AG04450 (cell line): ENCODE results near the gene DERA. TPM values are rescaled to one million over a fixed set of nuclear protein-coding genes. Genes with fewer than 3 reads are reported as not detected.

ENCODE experiments used
- CTCF ChIA-PET: fragments of 300-600, 350-600 bp; formaldehyde crosslinking; extraction: SDS; loops from one replicate; lab custom pipeline; 2022; ENCODE audit warnings: antibody characterized with exemption, inconsistent platforms; lab: Charles Lee
- POLR2A ChIA-PET: fragments of 350-600 bp; formaldehyde crosslinking; extraction: SDS; loops from one replicate; lab custom pipeline; 2021; ENCODE audit warnings: antibody characterized with exemption, inconsistent platforms; lab: Yijun Ruan, JAX
- DNase-seq: peaks from one replicate; pipeline ENCODE4 v3.0.0-alpha.2; 2011; ENCODE audit warnings: low read depth, low spot score
- H3K27ac ChIP-seq: one replicate; pipeline ENCODE4 v1.5.1; 2012; ENCODE audit warnings: low read depth, low read length, control low read depth
- H3K27me3 ChIP-seq: one replicate; pipeline ENCODE4 v1.6.0; 2012; ENCODE audit warnings: low read length; ENCODE audit not compliant: control insufficient read depth, insufficient read depth
- H3K4me3 ChIP-seq: 2 replicates; pipeline ENCODE4 v1.5.1; 2011; ENCODE audit warnings: mild to moderate bottlenecking, low read depth, low read length, control low read depth
- H3K9me3 ChIP-seq: 2 replicates; pipeline ENCODE4 v1.5.1; 2012; ENCODE audit warnings: low read length; ENCODE audit not compliant: control insufficient read depth, insufficient read depth
- polyA plus RNA-seq: library from polyadenylated mRNA; depleted of rRNA; stranded (reverse); fragments of >200 nt; gene quantifications from 2 replicates; pipeline ENCODE4 v1.2.3, GENCODE V29; 2011
- TF ChIP-seq, protein P1 (sequence below): IDR thresholded peaks from 2 replicates; pipeline ENCODE4 v1.5.1; 2011; ENCODE audit warnings: low read depth, low read length, control low read depth, inconsistent platforms

The DERA gene
- polyA plus RNA-seq, 1 experiment: 44.3 TPM

DNA sequence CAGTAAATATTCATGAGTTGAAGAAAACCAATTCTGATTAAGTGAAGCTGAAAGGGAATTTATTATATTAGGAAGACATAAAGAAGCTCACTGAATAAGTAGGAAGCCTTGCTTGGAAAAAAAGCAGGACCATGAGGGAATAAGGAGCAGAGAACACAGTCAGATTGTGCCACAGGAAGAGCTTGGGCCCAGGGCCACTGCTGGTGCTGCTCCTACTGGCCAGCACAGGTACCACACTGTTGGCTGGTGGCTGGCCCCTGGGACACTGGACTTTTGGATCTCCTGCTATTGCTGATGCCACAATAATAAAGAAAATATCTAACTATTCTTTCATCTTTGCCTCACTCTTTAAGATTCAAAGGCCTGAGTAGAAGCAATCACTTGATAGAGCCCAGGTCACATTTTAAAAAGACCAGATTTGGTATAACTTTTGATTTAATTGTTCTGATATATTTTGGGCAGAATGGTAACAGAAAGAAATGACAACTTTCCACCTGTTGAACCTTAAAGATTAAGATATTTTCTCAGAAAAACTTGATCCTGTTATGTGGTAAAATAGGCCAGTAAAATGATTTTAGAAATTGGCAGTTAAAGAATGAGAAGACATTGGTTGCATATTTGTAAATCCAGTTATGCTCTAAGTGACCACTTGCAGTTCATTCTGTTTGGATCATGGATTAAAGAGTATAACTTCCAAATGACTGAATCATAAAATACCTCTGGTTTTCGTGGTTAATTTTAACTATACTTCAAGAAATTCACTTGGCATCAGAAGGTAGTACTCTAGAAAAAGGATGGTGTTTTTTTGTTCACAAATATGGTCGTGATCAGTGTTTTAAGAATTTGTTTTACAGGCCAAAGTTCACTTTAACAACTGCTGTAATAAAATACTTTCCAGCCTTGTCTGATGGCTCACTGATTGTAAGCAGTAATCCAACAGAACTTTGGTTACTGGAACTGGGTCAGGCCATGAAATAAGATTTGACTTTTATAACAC, 68.3 kb downstream of the DERA start:
- Histone ChIP-seq H3K4me3 (no peak overlapping the region), H3K27ac (peak overlapping the region; percentile 90), H3K27me3 (no peaks in the 10 kb centered on the region), H3K9me3 (no peaks in the 10 kb centered on the region)
- peak; percentile 78 for DNase-seq
- ChIA-PET POLR2A (interaction anchor here (1.8 kb wide), 1 partner anchor 68 kb away, joined by 7 read pairs; the partner anchor contains the start of gene DERA), CTCF (interaction anchor here (1.1 to 1.4 kb wide), 3 partner anchors 48 to 1209 kb away, joined by 3 read pairs; a partner anchor contains a TSS)
- TF ChIP-seq, protein P1, sequence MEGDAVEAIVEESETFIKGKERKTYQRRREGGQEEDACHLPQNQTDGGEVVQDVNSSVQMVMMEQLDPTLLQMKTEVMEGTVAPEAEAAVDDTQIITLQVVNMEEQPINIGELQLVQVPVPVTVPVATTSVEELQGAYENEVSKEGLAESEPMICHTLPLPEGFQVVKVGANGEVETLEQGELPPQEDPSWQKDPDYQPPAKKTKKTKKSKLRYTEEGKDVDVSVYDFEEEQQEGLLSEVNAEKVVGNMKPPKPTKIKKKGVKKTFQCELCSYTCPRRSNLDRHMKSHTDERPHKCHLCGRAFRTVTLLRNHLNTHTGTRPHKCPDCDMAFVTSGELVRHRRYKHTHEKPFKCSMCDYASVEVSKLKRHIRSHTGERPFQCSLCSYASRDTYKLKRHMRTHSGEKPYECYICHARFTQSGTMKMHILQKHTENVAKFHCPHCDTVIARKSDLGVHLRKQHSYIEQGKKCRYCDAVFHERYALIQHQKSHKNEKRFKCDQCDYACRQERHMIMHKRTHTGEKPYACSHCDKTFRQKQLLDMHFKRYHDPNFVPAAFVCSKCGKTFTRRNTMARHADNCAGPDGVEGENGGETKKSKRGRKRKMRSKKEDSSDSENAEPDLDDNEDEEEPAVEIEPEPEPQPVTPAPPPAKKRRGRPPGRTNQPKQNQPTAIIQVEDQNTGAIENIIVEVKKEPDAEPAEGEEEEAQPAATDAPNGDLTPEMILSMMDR: peak; percentile 68

DNA sequence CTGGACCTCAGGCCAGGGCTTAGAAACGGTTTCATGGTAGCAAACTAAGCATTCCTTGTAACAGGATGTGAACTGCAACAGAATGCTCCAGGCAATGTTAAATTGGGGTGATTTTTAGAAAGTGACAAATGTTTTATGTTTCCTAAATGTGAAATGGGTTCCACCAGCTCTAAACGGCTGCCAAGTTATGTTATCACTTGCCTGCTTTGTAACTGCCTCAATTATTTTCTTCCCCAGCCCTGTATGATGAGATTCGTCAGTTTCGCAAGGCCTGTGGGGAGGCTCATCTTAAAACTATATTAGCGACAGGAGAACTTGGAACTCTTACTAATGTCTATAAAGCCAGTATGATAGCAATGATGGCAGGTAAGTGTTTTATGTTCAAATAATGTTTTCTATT, 70.9 kb downstream of the DERA start:
- POLR2A ChIA-PET: interaction anchor here (1.6 kb wide), 1 partner anchor 71 kb away, joined by 5 read pairs; the partner anchor contains the start of gene DERA
- H3K27ac ChIP-seq: no peak overlapping the region
- TF ChIP-seq, protein P1: no peak
- H3K9me3 ChIP-seq: no peaks in the 10 kb centered on the region
- no peaks in the 10 kb centered on the region for H3K27me3 ChIP-seq
- H3K4me3 ChIP-seq: no peak overlapping the region
- CTCF ChIA-PET: interaction anchor here (0.7 to 1.9 kb wide), 24 partner anchors 10 to 771 kb away, joined by 3 to 16 read pairs (median 3); no protein-coding TSS in a partner anchor
- no peak for DNase-seq

DNA sequence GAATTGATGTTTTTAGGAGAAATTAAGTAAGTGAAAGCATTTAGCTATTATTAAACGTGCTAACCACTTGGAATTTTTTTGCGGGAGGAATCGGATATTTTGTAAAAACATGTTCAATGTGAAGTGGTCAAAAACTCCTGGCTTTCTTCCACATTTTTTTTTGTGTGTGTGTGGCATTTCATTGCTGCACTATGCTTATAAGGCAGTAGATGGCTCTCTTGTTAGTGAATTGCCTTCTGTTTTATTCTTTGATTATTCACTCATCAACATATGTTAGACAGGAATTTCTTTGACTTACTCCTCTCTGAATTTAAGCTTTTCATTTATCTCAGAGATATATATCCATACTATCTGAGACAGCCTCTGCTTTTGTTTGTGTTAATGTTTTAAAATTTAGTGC, 71.3 kb downstream of the DERA start:
- Histone ChIP-seq H3K27ac (no peak overlapping the region), H3K4me3 (no peak overlapping the region), H3K27me3 (no peaks in the 10 kb centered on the region), H3K9me3 (no peaks in the 10 kb centered on the region)
- CTCF ChIA-PET: interaction anchor here (0.6 to 1.9 kb wide), 26 partner anchors 9 to 770 kb away, joined by 3 to 16 read pairs (median 3); no protein-coding TSS in a partner anchor
- DNase-seq: no peak
- POLR2A ChIA-PET: interaction anchor here (0.7 to 1.6 kb wide), 2 partner anchors 23 to 71 kb away, joined by 3 to 5 read pairs; partner anchors contain the start of gene DERA
- TF ChIP-seq, protein P1: peak; percentile 71

DNA sequence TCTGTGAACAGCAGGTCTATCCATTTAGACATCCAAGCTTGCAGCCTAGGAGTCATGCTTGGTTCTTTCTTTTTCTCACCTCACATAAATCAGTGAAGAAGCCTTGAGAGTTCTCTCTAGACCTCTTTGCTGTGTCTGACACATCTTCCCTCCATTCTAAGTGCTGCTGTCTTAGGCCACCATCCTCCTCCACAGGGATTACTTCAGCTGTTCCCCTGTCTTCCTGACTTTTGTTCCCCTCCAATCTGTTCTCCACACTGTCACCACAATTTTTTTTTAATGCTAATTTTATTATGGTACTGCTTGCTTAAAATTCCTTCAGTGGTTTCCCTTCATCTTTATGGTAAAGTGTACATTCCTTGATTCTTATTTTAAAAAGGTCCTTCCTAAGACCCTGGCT, 71.8 kb downstream of the DERA start:
- Histone ChIP-seq H3K4me3 (no peak overlapping the region), H3K27ac (no peak overlapping the region), H3K9me3 (no peaks in the 10 kb centered on the region), H3K27me3 (no peaks in the 10 kb centered on the region)
- TF ChIP-seq, protein P1: no peak
- POLR2A ChIA-PET: interaction anchor here (0.7 to 1.6 kb wide), 2 partner anchors 23 to 72 kb away, joined by 3 to 5 read pairs; partner anchors contain the start of gene DERA
- CTCF ChIA-PET: interaction anchor here (0.6 to 1.9 kb wide), 19 partner anchors 9 to 770 kb away, joined by 3 to 16 read pairs (median 4); no protein-coding TSS in a partner anchor
- DNase-seq: no peak
